PC-3 (cell line): ENCODE results near the gene DPT. TPM values are rescaled to one million over a fixed set of nuclear protein-coding genes. Genes with fewer than 3 reads are reported as not detected.
A peak's percentile ranks its signal among the peaks of the same experiment; 100 is the strongest.

Source experiments
- ATAC-seq: fragments of 200-7000 bp; cut with Tn5 transposase; 2 replicates; pipeline ENCODE4 v1.9.1; 2020; ENCODE audit warnings: mild to moderate bottlenecking, moderate library complexity
- BruUV-seq: library from RNA; stranded (reverse); fragments of 400-500 nt; replicated peaks from 2 replicates; lab custom pipeline; 2021; lab: Mats Ljungman, UMichigan
- CTCF ChIA-PET: fragments of 300-600 bp; sonication (Branson Sonifier 250); formaldehyde crosslinking; loops from one replicate; lab custom pipeline; 2022; ENCODE audit warnings: antibody characterized with exemption; lab: Charles Lee
- POLR2A ChIA-PET: fragments of 300-600 bp; sonication (Branson Sonifier 250); formaldehyde crosslinking; loops from one replicate; lab custom pipeline; 2022; ENCODE audit warnings: antibody characterized with exemption; ENCODE audit not compliant: unreplicated experiment; lab: Charles Lee
- DNase-seq: peaks from one replicate; pipeline ENCODE4 v3.0.0-alpha.2; 2015
- H2AFZ ChIP-seq: fragments of 300-600 bp; sonication (generic); 2 replicates; pipeline ENCODE4 v1.6.0; 2016; ENCODE audit warnings: antibody characterized with exemption, low read length
- H3F3A ChIP-seq: fragments of 300-600 bp; sonication (generic); one replicate; pipeline ENCODE4 v1.6.0; 2017; ENCODE audit warnings: antibody characterized with exemption, low read length, control low read depth, mild to moderate bottlenecking; ENCODE audit not compliant: unreplicated experiment
- H3K27ac ChIP-seq: fragments of 300-600 bp; sonication (generic); 2 replicates; pipeline ENCODE4 v1.5.1; 2016; ENCODE audit warnings: mild to moderate bottlenecking, low read length
- H3K27me3 ChIP-seq: fragments of 300-600 bp; sonication (generic); 2 replicates; pipeline ENCODE4 v1.6.1; 2016; ENCODE audit warnings: low read length, mixed read lengths
- H3K36me3 ChIP-seq: fragments of 300-600 bp; sonication (generic); 2 replicates; pipeline ENCODE4 v1.6.1; 2016; ENCODE audit warnings: low read depth, mixed run types, low read length, mixed read lengths
- H3K4me1 ChIP-seq: fragments of 300-600 bp; sonication (generic); 2 replicates; pipeline ENCODE4 v1.5.1; 2016; ENCODE audit warnings: low read length; ENCODE audit not compliant: insufficient read depth
- H3K4me2 ChIP-seq: fragments of 300-600 bp; sonication (generic); 2 replicates; pipeline ENCODE4 v1.6.0; 2016; ENCODE audit warnings: low read length
- H3K4me3 ChIP-seq: fragments of 300-600 bp; sonication (generic); 2 replicates; pipeline ENCODE4 v1.5.1; 2016; ENCODE audit warnings: mild to moderate bottlenecking, low read length, mixed read lengths
- H3K79me2 ChIP-seq: fragments of 300-600 bp; sonication (generic); 2 replicates; pipeline ENCODE4 v1.6.1; 2017; ENCODE audit warnings: low read length, mixed read lengths
- H3K9ac ChIP-seq: fragments of 300-600 bp; sonication (generic); 2 replicates; pipeline ENCODE4 v1.6.0; 2016; ENCODE audit warnings: mild to moderate bottlenecking, low read length
- H3K9me2 ChIP-seq: fragments of 300-600 bp; sonication (generic); replicated peaks from 2 replicates; pipeline ENCODE4 v1.6.1; 2016; ENCODE audit warnings: mixed run types, low read length, mixed read lengths
- H3K9me3 ChIP-seq: fragments of 300-600 bp; sonication (generic); 2 replicates; pipeline ENCODE4 v1.6.1; 2016; ENCODE audit warnings: low read length, mixed read lengths
- H4K20me1 ChIP-seq: fragments of 300-600 bp; sonication (generic); 2 replicates; pipeline ENCODE4 v1.6.1; 2016; ENCODE audit warnings: low read length, mixed read lengths
- CTCF ChIP-seq: fragments of 300-600 bp; sonication (generic); conservative IDR thresholded peaks from 2 replicates; pipeline ENCODE4 v1.5.1; 2017; ENCODE audit warnings: antibody characterized with exemption, low read depth, mild to moderate bottlenecking, low read length
- EZH2 ChIP-seq: fragments of 300-600 bp; sonication (generic); IDR thresholded peaks from one replicate; pipeline ENCODE4 v1.6.1; 2017; ENCODE audit warnings: antibody characterized with exemption, mild to moderate bottlenecking, low read length; ENCODE audit not compliant: unreplicated experiment
- EZH2phosphoT487 ChIP-seq: fragments of 300-600 bp; sonication (generic); IDR thresholded peaks from 2 replicates; pipeline ENCODE4 v1.6.1; 2018; ENCODE audit warnings: mild to moderate bottlenecking, antibody characterized with exemption, low read length, borderline replicate concordance
- intact Hi-C: fragments of 100-400 bp; cut with micrococcal nuclease; formaldehyde crosslinking; loops from 2 replicates; pipeline ENCODE4 v1.9.0; 2023
- total RNA-seq: library from RNA; depleted of rRNA; stranded (reverse); fragments of >200 nt; gene quantifications from 2 replicates; pipeline ENCODE4 v1.2.3, GENCODE V29; 2014

The DPT gene
- total RNA-seq, 1 experiment from 2014 or later = not detected

- TF ChIP-seq CTCF (no peak), EZH2 (no peak), EZH2phosphoT487 (no peak)
- CTCF ChIA-PET = no interaction called here
Observed at GRCh38 chr1:168736520-168736919, 7.5 kb upstream of the DPT start.

DNA sequence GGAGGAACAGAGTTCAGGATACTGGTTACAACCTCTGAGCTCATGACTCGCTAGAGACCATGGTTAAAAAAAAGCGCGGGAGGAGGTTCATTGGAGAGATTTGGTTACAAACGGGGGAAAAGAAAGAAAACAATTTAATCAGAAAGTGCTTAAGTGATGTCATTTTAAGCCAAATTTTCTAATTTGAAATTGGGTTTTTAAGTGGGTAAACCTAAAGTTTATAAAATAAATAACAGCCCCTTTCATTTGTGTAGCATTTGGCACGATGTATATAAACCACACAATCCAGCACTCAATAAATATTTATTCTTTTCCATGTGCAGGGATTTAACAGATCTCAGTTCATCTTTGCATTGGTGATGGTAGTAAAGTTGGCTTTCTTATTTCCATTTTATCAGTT lies 7.0 kb upstream of the DPT start:
- Histone ChIP-seq H3K9ac (no peak overlapping the region), H3F3A (no peaks in the 10 kb centered on the region), H3K79me2 (no peaks in the 10 kb centered on the region), H3K9me3 (no peaks in the 10 kb centered on the region), H3K9me2 (no peaks in the 10 kb centered on the region), H4K20me1 (no peaks in the 10 kb centered on the region), H3K4me3 (no peak overlapping the region), H3K36me3 (no peaks in the 10 kb centered on the region), H2AFZ (no peak overlapping the region), H3K27ac (no peak overlapping the region), H3K27me3 (no peaks in the 10 kb centered on the region), H3K4me2 (no peak overlapping the region), H3K4me1 (peaks cover 5% of the 10 kb centered on the region; the same call in 1 of the 2 replicates)
- BruUV-seq = no TSS peak
- ATAC-seq (no peak), DNase-seq (no peak)
- intact Hi-C loops = loop anchor here (2.0 kb wide), 1 partner anchor 613 kb away; no protein-coding TSS in a partner anchor
- POLR2A ChIA-PET = no interaction called here
- CTCF ChIA-PET = interaction anchor here (0.7 kb wide), 1 partner anchor 16 kb away, joined by 4 read pairs; no protein-coding TSS in a partner anchor
- TF ChIP-seq CTCF (no peak), EZH2 (no peak), EZH2phosphoT487 (no peak)

More at GRCh38 chr1:168736520-168736919, 7.5 kb upstream of the DPT start:
- Histone ChIP-seq H3K79me2 (no peaks in the 10 kb centered on the region), H3K9me3 (no peaks in the 10 kb centered on the region), H4K20me1 (no peaks in the 10 kb centered on the region), H3K4me3 (no peak overlapping the region), H3F3A (no peaks in the 10 kb centered on the region), H3K9me2 (no peaks in the 10 kb centered on the region), H2AFZ (no peak overlapping the region), H3K9ac (no peak overlapping the region), H3K27ac (no peak overlapping the region), H3K36me3 (no peaks in the 10 kb centered on the region), H3K4me2 (no peak overlapping the region), H3K4me1 (peaks cover 5% of the 10 kb centered on the region; the same call in 1 of the 2 replicates), H3K27me3 (no peaks in the 10 kb centered on the region)
- BruUV-seq = no TSS peak
- ATAC-seq (no peak; the same call in 1 of the 2 replicates), DNase-seq (no peak)
- POLR2A ChIA-PET = no interaction called here
- intact Hi-C loops = no loop called here

DNA sequence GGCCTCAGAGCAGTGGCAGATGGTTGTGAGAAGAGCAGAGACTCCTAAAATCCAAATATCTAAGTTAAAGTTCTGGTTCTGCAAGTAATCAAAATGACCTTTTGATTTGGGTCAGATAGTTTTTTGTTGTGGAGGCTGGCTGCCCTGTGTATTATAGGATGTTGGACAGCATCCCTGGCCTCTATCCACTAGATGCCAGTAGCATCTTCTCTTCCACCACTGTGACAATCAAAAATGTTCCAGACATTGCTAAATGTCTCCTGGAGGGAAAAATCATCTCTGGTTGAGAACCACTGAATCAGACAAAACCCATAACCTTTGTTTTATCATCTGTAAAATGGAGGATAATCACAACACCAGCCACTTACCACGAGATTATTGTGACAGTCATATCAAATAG lies 5.9 kb upstream of the DPT start:
- ATAC-seq (peak; percentile 40; the same call in 1 of the 2 replicates), DNase-seq (no peak)
- Histone ChIP-seq H3K27ac (no peak overlapping the region), H3K9me2 (no peaks in the 10 kb centered on the region), H3K4me1 (peaks cover 5% of the 10 kb centered on the region; the same call in 1 of the 2 replicates), H3K4me3 (no peak overlapping the region), H3K27me3 (no peaks in the 10 kb centered on the region), H3K9me3 (no peaks in the 10 kb centered on the region), H2AFZ (no peak overlapping the region), H4K20me1 (no peaks in the 10 kb centered on the region), H3K4me2 (no peak overlapping the region), H3K9ac (no peak overlapping the region), H3K36me3 (no peaks in the 10 kb centered on the region), H3F3A (no peaks in the 10 kb centered on the region), H3K79me2 (no peaks in the 10 kb centered on the region)
- ChIA-PET CTCF (no interaction called here), POLR2A (no interaction called here)
- intact Hi-C loops = loop anchor here (2.0 kb wide), 1 partner anchor 614 kb away; no protein-coding TSS in a partner anchor
- BruUV-seq = no TSS peak
- TF ChIP-seq EZH2phosphoT487 (no peak), EZH2 (no peak), CTCF (peak; percentile 46)
